IMR-90 (cell line): ENCODE data around the gene IL11RA. TPM values are rescaled to one million over a fixed set of nuclear protein-coding genes. Genes with fewer than 3 reads are reported as not detected.

Experiments
- ATAC-seq: fragments of 200-7000 bp; cut with Tn5 transposase; 2 replicates; pipeline ENCODE4 v1.9.1; 2020; ENCODE audit warnings: low read depth, mild to moderate bottlenecking, moderate library complexity
- BruUV-seq: library from RNA; stranded (reverse); fragments of 400-500 nt; replicated peaks from 2 replicates; lab custom pipeline; 2021; lab: Mats Ljungman, UMichigan
- CTCF ChIA-PET: fragments of 300-600 bp; formaldehyde crosslinking; extraction: SDS; loops from one replicate; lab custom pipeline; 2021; ENCODE audit warnings: antibody characterized with exemption; lab: Yijun Ruan, JAX
- POLR2A ChIA-PET: fragments of 300-600 bp; sonication (Branson Sonifier 250); formaldehyde crosslinking; loops from one replicate; lab custom pipeline; 2022; ENCODE audit warnings: antibody characterized with exemption; ENCODE audit not compliant: unreplicated experiment; lab: Charles Lee
- DNase-seq: peaks from one replicate; pipeline ENCODE4 v3.0.0; 2013
- H2AFZ ChIP-seq: replicated peaks from 2 replicates; pipeline ENCODE3; 2013; ENCODE audit warnings: low read length, mild to moderate bottlenecking; ENCODE audit not compliant: poor library complexity
- H2AK5ac ChIP-seq: 2 replicates; pipeline ENCODE4 v1.6.1; 2013; ENCODE audit warnings: low read depth, low read length, inconsistent platforms
- H2AK9ac ChIP-seq: replicated peaks from 2 replicates; pipeline ENCODE3; 2013; ENCODE audit warnings: mild to moderate bottlenecking, low read depth, low read length, moderate library complexity; ENCODE audit not compliant: poor library complexity
- H2BK120ac ChIP-seq: 2 replicates; pipeline ENCODE4 v1.6.1; 2013; ENCODE audit warnings: low read depth, low read length, inconsistent platforms
- H2BK15ac ChIP-seq: 3 replicates; pipeline ENCODE4 v1.6.1; 2013; ENCODE audit warnings: low read depth, low read length, inconsistent platforms
- H2BK20ac ChIP-seq: 2 replicates; pipeline ENCODE4 v1.6.1; 2013; ENCODE audit warnings: low read depth, mild to moderate bottlenecking, inconsistent platforms, low read length, moderate library complexity
- H2BK5ac ChIP-seq: 2 replicates; pipeline ENCODE4 v1.6.1; 2013; ENCODE audit warnings: mild to moderate bottlenecking, low read depth, low read length, inconsistent platforms; ENCODE audit not compliant: poor library complexity, severe bottlenecking
- H3K14ac ChIP-seq: replicated peaks from 2 replicates; pipeline ENCODE4 v1.6.1; 2013; ENCODE audit warnings: low read depth, low read length, inconsistent platforms
- H3K18ac ChIP-seq: 2 replicates; pipeline ENCODE4 v1.6.1; 2013; ENCODE audit warnings: low read depth, low read length, control low read depth
- H3K23ac ChIP-seq: 2 replicates; pipeline ENCODE4 v1.6.1; 2013; ENCODE audit warnings: low read depth, low read length, inconsistent platforms
- H3K27ac ChIP-seq: 2 replicates; pipeline ENCODE4 v1.5.1; 2013; ENCODE audit warnings: mild to moderate bottlenecking, control low read depth, low read length; ENCODE audit not compliant: insufficient read depth
- H3K27me3 ChIP-seq: 2 replicates; pipeline ENCODE4 v1.6.1; 2013; ENCODE audit warnings: low read length; ENCODE audit not compliant: control insufficient read depth, insufficient read depth
- H3K36me3 ChIP-seq: 2 replicates; pipeline ENCODE4 v1.6.1; 2013; ENCODE audit warnings: low read length, mixed read lengths; ENCODE audit not compliant: control insufficient read depth, insufficient read depth
- H3K4ac ChIP-seq: 2 replicates; pipeline ENCODE4 v1.6.1; 2013; ENCODE audit warnings: low read depth, low read length, inconsistent platforms
- H3K4me1 ChIP-seq: 2 replicates; pipeline ENCODE4 v1.6.1; 2013; ENCODE audit warnings: low read length, mixed read lengths; ENCODE audit not compliant: control insufficient read depth, insufficient read depth
- H3K4me2 ChIP-seq: 2 replicates; pipeline ENCODE4 v1.6.1; 2013; ENCODE audit warnings: low read depth, mild to moderate bottlenecking, control low read depth, low read length, moderate library complexity
- H3K4me3 ChIP-seq: 2 replicates; pipeline ENCODE4 v1.5.1; 2013; ENCODE audit warnings: low read depth, mild to moderate bottlenecking, control low read depth, low read length, moderate library complexity; ENCODE audit not compliant: insufficient read depth
- H3K56ac ChIP-seq: 2 replicates; pipeline ENCODE4 v1.6.1; 2013; ENCODE audit warnings: low read length, inconsistent platforms; ENCODE audit not compliant: insufficient read depth; ENCODE audit errors: extremely low read depth
- H3K79me1 ChIP-seq, 2 experiments: 2 replicates each; pipeline ENCODE4 v1.6.1; 2013; ENCODE audit warnings: low read length in 2 of 2, inconsistent platforms in 1 of 2, low read depth in 1 of 2
- H3K9ac ChIP-seq: 2 replicates; pipeline ENCODE4 v1.6.1; 2013; ENCODE audit warnings: low read depth, low read length, control low read depth
- H3K9me1 ChIP-seq: 2 replicates; pipeline ENCODE4 v1.6.1; 2013; ENCODE audit warnings: low read length, inconsistent platforms; ENCODE audit not compliant: insufficient read depth
- H3K9me3 ChIP-seq: 2 replicates; pipeline ENCODE4 v1.6.1; 2013; ENCODE audit warnings: low read length; ENCODE audit not compliant: control insufficient read depth, insufficient read depth
- H4K20me1 ChIP-seq: 2 replicates; pipeline ENCODE4 v1.6.1; 2013; ENCODE audit warnings: low read length, inconsistent platforms; ENCODE audit not compliant: insufficient read depth
- H4K5ac ChIP-seq: 2 replicates; pipeline ENCODE4 v1.6.1; 2013; ENCODE audit warnings: mild to moderate bottlenecking, low read depth, low read length, control low read depth
- H4K8ac ChIP-seq, 2 experiments: 2 replicates each; pipeline ENCODE4 v1.6.1; 2013; ENCODE audit warnings: low read depth in 2 of 2, low read length in 2 of 2, control low read depth in 1 of 2, inconsistent platforms in 1 of 2
- H4K91ac ChIP-seq: 2 replicates; pipeline ENCODE4 v1.6.1; 2013; ENCODE audit warnings: low read depth, low read length, inconsistent platforms; ENCODE audit not compliant: insufficient read depth
- BHLHE40 ChIP-seq: fragments of 150-350 bp; IDR thresholded peaks from 2 replicates; pipeline ENCODE4 v1.6.1; 2016; ENCODE audit warnings: mild to moderate bottlenecking, low read depth, low read length
- CEBPB ChIP-seq: IDR thresholded peaks from 2 replicates; pipeline ENCODE4 v1.6.1; 2012; ENCODE audit warnings: low read depth, low read length, improper control_type of control experiment
- CHD1 ChIP-seq: IDR thresholded peaks from 2 replicates; pipeline ENCODE4 v1.6.1; 2012; ENCODE audit warnings: low read depth, low read length, improper control_type of control experiment
- FOS ChIP-seq: fragments of 150-350 bp; IDR thresholded peaks from 2 replicates; pipeline ENCODE4 v1.6.1; 2016; ENCODE audit warnings: low read depth, low read length
- MAFK ChIP-seq: IDR thresholded peaks from 2 replicates; pipeline ENCODE4 v1.6.1; 2012; ENCODE audit warnings: low read depth, low read length, improper control_type of control experiment
- MXI1 ChIP-seq: IDR thresholded peaks from 2 replicates; pipeline ENCODE4 v1.6.1; 2012; ENCODE audit warnings: low read depth, mild to moderate bottlenecking, low read length, moderate library complexity, borderline replicate concordance
- NFE2L2 ChIP-seq: fragments of 150-350 bp; IDR thresholded peaks from 2 replicates; pipeline ENCODE4 v1.6.1; 2016; ENCODE audit warnings: low read depth, mild to moderate bottlenecking, low read length
- POLR2A ChIP-seq: IDR thresholded peaks from 2 replicates; pipeline ENCODE4 v1.6.1; 2012; ENCODE audit warnings: mild to moderate bottlenecking, low read depth, low read length
- RAD21 ChIP-seq: IDR thresholded peaks from 2 replicates; pipeline ENCODE4 v1.6.1; 2012; ENCODE audit warnings: low read length, improper control_type of control experiment
- RCOR1 ChIP-seq: IDR thresholded peaks from 2 replicates; pipeline ENCODE4 v1.6.1; 2012; ENCODE audit warnings: mild to moderate bottlenecking, low read length, improper control_type of control experiment; ENCODE audit not compliant: insufficient replicate concordance
- RFX5 ChIP-seq: IDR thresholded peaks from 2 replicates; pipeline ENCODE4 v1.8.0; 2012; ENCODE audit warnings: low read depth, mild to moderate bottlenecking, low read length, moderate library complexity
- SMC3 ChIP-seq: fragments of 150-350 bp; IDR thresholded peaks from 2 replicates; pipeline ENCODE4 v1.6.1; 2016; ENCODE audit warnings: low read depth, mild to moderate bottlenecking, antibody characterized with exemption, low read length, moderate library complexity
- WGBS, 2 experiments: methylation state at CpG; one replicate each; pipeline versions ENCODE4 v1.1.5 to v1.1.7; 2013; ENCODE audit warnings: missing lambda C conversion rate in 2 of 2; ENCODE audit not compliant: insufficient read length in 1 of 2; ENCODE audit errors: extremely low coverage in 2 of 2; 5-methylcytosine and 5-hydroxymethylcytosine counted together
- dilution Hi-C: fragments of 300-500 bp; cut with HindIII; formaldehyde crosslinking; loops from one replicate; pipeline ENCODE4 v1.14.3; 2018; ENCODE audit warnings: low sequenced_read_pairs; ENCODE audit not compliant: unreplicated experiment
- in situ Hi-C: fragments of 300-500 bp; cut with MboI; formaldehyde crosslinking; loops from 3 replicates; pipeline ENCODE4 v1.14.3; 2019; ENCODE audit warnings: low sequenced_read_pairs, inconsistent platforms, mixed read lengths
- intact Hi-C: fragments of 100-400 bp; cut with micrococcal nuclease; formaldehyde crosslinking; loops from 2 replicates; pipeline ENCODE4 v1.10.0; 2022
- polyA plus RNA-seq, 3 experiments: library from polyadenylated mRNA; depleted of rRNA; stranded (reverse); fragments of >200 nt; gene quantifications; 2 replicates each; pipeline ENCODE4 v1.2.3, GENCODE V29; 2012; ENCODE audit warnings: low replicate concordance in 1 of 3
- total RNA-seq: library from RNA; depleted of rRNA; stranded (reverse); fragments of >200 nt; gene quantifications from 2 replicates; pipeline ENCODE4 v1.2.3, GENCODE V29; 2012
- TF ChIP-seq, protein P1 (sequence below): conservative IDR thresholded peaks from 2 replicates; pipeline ENCODE4 v1.5.1; 2012; ENCODE audit warnings: mild to moderate bottlenecking, low read depth, low read length, improper control_type of control experiment
- TF ChIP-seq, protein P2 (sequence below): fragments of 150-350 bp; IDR thresholded peaks from 2 replicates; pipeline ENCODE4 v1.6.1; 2016; ENCODE audit warnings: low read depth, mild to moderate bottlenecking, low read length, moderate library complexity, borderline replicate concordance
- TF ChIP-seq, protein P3 (sequence below): fragments of 150-350 bp; IDR thresholded peaks from 2 replicates; pipeline ENCODE4 v1.6.1; 2017; ENCODE audit warnings: mild to moderate bottlenecking, antibody characterized with exemption, low read length, low read depth

Gene IL11RA
- total and polyA plus RNA-seq, 2 of the 4 experiments (the other 2 are of a cell fraction): 8.2 to 15.9 TPM

DNA sequence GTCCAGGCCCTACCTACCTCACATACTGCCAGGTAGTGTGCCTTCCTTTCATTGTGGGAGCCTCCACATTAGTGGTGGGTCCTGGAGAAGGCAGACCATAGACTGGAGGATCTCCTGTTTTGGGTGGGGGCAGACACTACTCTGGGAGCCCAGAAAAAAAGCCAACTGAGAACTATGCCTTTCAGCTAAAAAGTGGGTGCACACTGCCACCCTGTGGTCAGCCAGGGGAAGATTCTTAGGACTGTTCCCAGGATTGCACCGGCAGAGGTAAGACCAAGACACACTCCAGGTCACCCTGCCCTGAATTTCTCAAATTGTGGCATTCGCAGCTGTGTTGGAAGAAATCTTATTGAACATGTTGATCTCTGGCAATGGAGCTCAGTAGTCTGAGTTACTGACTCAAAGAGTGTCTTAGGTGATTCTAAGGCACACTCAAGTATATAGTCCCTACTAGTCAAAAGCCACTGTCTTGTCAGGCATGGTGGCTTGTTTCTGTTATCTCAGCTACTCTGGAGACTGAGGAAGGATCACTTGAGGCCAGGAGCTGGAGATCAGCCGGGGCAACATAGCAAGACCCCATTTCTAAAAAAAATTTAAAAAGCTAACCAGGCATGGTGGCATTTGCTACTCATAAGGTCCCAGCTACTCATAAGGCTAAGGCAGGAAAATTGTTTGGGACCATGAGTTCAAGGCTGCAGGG lies 18.0 kb upstream of the IL11RA start:
- peak; percentile 31 for ATAC-seq
- no peak overlapping the region for H3K27ac ChIP-seq
- POLR2A ChIA-PET: interaction anchor here (0.5 kb wide), 1 partner anchor 300 kb away, joined by 8 read pairs; no protein-coding TSS in a partner anchor
- TF ChIP-seq SMC3 (peak; percentile 51), NFE2L2 (no peak), CHD1 (no peak), POLR2A (no peak), FOS (no peak), RCOR1 (no peak), CEBPB (no peak), RAD21 (peak; percentile 78), RFX5 (no peak), MXI1 (no peak), MAFK (no peak), BHLHE40 (no peak)
- TF ChIP-seq, protein P1, sequence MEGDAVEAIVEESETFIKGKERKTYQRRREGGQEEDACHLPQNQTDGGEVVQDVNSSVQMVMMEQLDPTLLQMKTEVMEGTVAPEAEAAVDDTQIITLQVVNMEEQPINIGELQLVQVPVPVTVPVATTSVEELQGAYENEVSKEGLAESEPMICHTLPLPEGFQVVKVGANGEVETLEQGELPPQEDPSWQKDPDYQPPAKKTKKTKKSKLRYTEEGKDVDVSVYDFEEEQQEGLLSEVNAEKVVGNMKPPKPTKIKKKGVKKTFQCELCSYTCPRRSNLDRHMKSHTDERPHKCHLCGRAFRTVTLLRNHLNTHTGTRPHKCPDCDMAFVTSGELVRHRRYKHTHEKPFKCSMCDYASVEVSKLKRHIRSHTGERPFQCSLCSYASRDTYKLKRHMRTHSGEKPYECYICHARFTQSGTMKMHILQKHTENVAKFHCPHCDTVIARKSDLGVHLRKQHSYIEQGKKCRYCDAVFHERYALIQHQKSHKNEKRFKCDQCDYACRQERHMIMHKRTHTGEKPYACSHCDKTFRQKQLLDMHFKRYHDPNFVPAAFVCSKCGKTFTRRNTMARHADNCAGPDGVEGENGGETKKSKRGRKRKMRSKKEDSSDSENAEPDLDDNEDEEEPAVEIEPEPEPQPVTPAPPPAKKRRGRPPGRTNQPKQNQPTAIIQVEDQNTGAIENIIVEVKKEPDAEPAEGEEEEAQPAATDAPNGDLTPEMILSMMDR: peak; percentile 84
- TF ChIP-seq, protein P2, sequence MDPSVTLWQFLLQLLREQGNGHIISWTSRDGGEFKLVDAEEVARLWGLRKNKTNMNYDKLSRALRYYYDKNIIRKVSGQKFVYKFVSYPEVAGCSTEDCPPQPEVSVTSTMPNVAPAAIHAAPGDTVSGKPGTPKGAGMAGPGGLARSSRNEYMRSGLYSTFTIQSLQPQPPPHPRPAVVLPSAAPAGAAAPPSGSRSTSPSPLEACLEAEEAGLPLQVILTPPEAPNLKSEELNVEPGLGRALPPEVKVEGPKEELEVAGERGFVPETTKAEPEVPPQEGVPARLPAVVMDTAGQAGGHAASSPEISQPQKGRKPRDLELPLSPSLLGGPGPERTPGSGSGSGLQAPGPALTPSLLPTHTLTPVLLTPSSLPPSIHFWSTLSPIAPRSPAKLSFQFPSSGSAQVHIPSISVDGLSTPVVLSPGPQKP: no peak
- TF ChIP-seq, protein P3, sequence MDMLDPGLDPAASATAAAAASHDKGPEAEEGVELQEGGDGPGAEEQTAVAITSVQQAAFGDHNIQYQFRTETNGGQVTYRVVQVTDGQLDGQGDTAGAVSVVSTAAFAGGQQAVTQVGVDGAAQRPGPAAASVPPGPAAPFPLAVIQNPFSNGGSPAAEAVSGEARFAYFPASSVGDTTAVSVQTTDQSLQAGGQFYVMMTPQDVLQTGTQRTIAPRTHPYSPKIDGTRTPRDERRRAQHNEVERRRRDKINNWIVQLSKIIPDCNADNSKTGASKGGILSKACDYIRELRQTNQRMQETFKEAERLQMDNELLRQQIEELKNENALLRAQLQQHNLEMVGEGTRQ: no peak

More for the DNA sequence above, 18.0 kb upstream of the IL11RA start:
- H3K36me3 ChIP-seq: peaks cover 6% of the 10 kb centered on the region
- no peak overlapping the region for H2BK15ac ChIP-seq
- in situ Hi-C loops: no loop called here
- H2BK5ac ChIP-seq: no peak overlapping the region
- no peak overlapping the region for H3K18ac ChIP-seq
- dilution Hi-C loops: no loop called here
- H3K56ac ChIP-seq: no peak overlapping the region
- H3K9me1 ChIP-seq: peaks cover 16% of the 10 kb centered on the region; the same call in 1 of the 2 replicates
- no peak overlapping the region for H4K5ac ChIP-seq
- 25% methylated on average over 1 of the region's 3 CpGs; no CpG with 5 or more reads in 1 of the 2 experiments for WGBS, 2 experiments
- H2AK5ac ChIP-seq: no peak overlapping the region
- no peak overlapping the region for H4K91ac ChIP-seq
- no peak overlapping the region for H4K8ac ChIP-seq
- no peak overlapping the region for H3K9ac ChIP-seq
- no peaks in the 10 kb centered on the region for H3K9me3 ChIP-seq
- H2BK20ac ChIP-seq: no peak overlapping the region
- peak overlapping the region; percentile 79 for H2AK9ac ChIP-seq
- H3K23ac ChIP-seq: no peak overlapping the region
- CTCF ChIA-PET: interaction anchor here (0.6 to 1.7 kb wide), 6 partner anchors 13 to 91 kb away, joined by 3 to 16 read pairs (median 5); partner anchors contain the start of genes DCTN3, GALT and RPP25L
- peak; percentile 64 for DNase-seq
- H3K14ac ChIP-seq: no peak overlapping the region
- no peak overlapping the region for H3K4me3 ChIP-seq
- no peak overlapping the region for H3K4ac ChIP-seq
- H2AFZ ChIP-seq: peak overlapping the region; percentile 39
- no peak overlapping the region for H3K4me2 ChIP-seq
- peaks cover 13 to 36% of the 10 kb centered on the region in 2 experiments for H3K79me1 ChIP-seq
- peaks cover 23% of the 10 kb centered on the region for H3K27me3 ChIP-seq
- peaks cover 9% of the 10 kb centered on the region; the same call in 1 of the 2 replicates for H4K20me1 ChIP-seq
- intact Hi-C loops: loop anchor here (1.0 kb wide), 2 partner anchors 22 to 86 kb away; partner anchors contain the start of gene RPP25L
- BruUV-seq: no TSS peak
- H3K4me1 ChIP-seq: peaks cover 6% of the 10 kb centered on the region
- H2BK120ac ChIP-seq: no peak overlapping the region
